ENCODE data around the gene MED13L.

The MED13L gene

DNA sequence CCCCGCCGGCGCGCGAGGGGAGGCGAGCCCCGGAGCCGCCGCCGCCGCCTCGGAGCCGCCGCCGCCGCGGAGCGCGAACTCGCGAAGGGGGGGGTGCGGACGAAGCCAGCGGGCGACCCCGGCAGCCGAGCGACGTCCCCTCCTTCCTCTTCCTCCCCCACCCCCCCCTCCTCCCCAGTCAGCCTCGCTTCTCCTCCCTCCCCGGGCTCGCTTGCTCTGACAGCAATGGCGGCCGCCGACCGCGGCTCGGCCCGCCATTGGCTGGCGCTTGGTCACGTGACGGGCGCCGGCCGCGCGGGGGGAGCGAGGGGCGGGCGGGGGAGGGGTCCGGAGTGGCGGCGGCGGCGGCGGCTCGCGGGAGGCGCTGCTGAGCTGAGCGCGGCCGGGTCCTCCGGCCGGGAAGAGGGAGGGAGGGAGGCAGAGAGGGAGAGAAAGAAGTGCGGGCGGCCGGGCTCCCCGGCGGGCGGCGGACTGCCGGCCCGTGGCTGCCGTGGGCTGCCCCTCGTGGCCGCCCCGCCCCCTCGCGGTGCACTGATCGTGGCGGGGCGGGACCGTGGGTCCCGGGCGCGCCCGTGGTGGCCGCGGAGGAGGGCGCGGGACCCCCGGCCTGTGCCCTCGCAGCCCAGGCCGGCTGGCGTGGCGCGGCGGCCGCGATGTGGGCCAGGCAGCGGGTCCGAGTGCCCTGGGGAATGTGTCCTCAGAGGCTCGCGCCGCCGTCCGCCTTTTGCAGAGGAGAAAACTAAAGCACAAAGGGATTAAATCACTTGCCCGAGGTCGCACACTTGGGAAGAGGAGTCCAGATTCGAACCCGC, at the start of gene MED13L:
TSS of gene MED13L (minus strand) at position 227 of the 812 bp plus-strand sequence. CDS start 562 bp downstream, outside the sequence.
- peak; percentile 91 for DNase-seq (ENCODE audit: low spot score)

DNA sequence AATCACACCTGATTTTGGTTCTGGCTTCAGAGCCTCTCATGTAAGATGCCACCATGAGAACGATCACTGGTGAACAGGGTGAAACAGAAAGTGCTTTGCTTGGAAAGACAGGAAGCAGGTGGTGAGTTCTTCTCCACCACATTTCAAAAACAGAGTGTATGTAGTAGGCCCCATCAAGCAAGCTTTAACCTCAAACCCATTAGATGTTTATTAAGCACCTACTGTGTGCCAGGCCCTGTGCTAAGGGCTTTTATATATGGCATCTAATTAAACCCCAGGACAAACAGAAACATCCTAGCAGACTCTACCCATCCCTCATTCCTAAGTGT, 47.8 kb upstream of the MED13L start:
- peak; percentile 45 for DNase-seq (ENCODE audit: low spot score)

DNA sequence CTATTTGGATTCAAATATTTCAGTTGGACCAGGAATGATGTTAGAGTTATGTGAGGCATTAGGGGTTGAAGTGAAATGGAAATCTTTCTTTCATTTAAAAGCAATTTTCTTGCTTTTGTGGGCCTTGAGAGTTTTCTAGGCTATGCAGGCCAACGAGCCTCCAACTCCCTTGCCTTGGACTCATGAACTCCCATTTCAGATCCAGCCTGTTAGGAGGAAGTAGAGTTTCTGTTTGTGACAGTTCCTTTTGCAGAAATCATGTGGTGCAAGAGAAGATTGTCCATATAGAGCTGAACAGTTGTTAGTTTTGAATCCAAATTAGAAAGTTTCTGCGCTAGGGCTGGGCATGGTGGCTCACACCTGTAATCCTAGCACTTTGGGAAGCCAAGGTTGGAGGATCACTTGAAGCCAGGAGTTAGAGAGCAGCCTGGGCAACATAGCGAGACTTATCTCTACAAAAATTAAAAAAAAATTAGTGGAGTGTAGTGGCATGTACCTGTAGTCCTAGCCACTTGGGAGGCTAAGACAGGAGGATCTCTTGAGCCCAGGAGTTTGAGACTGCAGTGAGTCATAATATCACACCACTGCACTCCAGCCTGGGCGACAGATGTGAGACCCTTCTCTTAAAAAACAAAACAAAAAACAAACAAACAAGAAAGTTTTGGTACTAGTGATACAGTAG, 47.3 kb upstream of the MED13L start:
- DNase-seq (ENCODE audit: low spot score): no peak

DNA sequence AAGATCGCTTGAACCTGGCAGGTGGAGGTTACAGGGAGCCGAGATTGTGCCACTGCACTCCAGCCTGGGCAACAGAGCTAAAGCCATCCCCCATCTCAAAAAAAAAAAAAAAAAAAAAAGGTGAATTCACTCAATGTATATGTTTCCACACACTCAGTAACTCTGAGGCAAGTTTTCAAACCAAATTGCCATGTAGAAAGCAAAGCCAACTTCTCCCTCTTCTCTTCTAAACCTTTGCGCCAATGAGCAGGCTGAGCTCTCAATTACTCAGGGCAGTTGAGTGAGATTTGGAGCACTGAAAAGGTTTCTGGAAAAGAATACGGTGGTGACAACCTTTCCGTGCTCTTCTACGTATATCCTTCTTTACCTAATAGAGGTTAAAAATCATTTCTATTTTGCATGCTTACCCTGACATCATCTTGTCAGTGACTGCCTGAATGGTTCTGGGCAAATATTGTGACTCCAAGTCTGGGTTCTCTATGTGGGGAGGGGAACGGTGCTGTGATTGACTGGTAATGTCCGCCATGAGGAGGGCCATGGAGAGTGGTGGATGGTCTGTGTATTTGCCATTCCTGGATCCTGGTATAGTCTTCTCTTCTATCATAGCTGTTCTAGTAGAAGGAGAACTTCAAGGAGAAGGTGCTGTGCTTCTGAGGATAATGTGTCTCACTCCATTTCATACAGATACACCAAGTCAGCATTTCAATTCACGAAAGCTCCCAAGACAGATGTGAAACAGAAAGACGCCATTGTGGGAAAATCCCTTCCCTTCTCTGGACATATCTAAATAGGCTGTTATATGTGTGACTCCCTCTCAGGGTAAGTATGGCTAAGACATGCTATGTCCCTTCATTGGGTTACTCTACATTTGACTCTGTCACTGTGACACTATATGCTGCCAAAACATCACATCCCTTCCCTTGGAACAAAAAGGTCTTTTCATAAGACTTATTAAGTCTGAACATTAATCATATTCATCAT, 46.2 kb upstream of the MED13L start:
- no peak for DNase-seq (ENCODE audit: low spot score)

DNA sequence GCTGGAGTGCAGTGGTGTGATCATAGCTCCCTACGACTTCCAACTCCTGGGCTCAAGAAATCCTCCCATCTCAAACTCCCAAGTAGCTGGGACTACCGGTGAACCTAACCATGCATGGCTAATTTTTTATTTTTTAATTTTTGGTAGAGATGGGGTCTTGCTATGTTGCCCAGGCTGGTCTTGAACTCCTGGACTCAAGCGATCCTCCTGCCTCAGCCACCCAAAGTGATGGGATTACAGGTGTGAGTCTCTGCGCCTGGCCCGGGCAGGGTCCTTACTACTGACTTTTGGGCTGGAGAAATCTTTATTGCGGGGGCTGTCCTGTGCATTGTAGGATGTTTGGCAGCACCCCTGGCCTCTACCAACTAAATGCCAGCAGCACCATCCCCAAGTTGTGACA, 44.4 kb upstream of the MED13L start:
- DNase-seq (ENCODE audit: low spot score): no peak

DNA sequence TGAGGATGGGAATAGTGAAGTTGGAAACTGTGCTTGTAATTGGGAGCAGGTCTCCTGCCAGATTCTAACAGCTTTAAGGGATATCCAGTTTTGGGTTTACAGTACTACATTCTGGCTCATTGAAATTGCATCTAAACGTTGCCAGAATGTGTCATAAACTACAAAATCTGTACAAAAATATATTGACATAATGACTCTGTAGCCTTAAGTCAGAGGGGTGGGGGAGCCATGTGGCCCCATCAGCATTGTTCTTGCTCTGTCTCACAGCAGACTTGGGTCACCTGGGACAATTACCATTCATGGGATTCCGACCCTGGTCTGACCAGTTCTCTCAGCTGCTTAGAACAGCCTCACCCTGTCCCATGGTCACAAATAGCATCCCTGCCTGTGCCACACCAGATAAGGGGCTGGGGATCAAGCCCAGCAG, 43.3 kb upstream of the MED13L start:
- DNase-seq (ENCODE audit: low spot score): no peak

DNA sequence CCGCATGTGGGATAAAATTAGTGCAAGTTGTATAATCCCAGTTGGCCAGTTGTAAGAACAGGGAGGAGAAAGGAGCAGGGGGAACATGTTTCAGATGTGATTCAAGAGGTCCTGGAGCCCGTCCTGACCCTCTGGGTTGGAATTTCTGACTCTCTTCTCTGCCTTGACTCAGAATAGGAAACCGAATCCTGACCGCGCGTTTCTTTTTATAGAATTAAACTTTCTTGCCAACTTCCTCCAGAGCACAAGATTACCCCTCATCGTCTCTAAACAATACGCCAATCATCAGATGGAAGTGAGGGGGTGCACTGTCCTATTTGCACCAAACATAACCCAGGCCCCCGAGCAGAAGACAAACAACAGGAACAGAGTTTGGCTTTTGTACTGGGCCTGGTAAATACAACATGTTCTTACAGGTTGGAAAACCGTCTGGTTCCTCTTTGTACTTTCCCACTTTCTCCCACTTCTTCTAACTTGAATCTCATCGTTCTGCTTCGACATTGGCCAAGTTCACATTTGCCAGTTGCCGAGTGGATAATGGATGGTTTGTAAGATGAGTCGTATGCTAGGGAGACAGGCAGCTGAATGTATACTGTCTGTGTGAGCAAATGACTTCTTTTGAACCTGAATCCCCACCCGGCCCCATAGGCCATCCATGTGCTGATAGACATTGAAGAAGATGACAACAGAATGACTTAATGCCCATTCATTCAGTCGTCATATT, 42.6 kb upstream of the MED13L start:
- peak; percentile 1 for DNase-seq (ENCODE audit: low spot score)

DNA sequence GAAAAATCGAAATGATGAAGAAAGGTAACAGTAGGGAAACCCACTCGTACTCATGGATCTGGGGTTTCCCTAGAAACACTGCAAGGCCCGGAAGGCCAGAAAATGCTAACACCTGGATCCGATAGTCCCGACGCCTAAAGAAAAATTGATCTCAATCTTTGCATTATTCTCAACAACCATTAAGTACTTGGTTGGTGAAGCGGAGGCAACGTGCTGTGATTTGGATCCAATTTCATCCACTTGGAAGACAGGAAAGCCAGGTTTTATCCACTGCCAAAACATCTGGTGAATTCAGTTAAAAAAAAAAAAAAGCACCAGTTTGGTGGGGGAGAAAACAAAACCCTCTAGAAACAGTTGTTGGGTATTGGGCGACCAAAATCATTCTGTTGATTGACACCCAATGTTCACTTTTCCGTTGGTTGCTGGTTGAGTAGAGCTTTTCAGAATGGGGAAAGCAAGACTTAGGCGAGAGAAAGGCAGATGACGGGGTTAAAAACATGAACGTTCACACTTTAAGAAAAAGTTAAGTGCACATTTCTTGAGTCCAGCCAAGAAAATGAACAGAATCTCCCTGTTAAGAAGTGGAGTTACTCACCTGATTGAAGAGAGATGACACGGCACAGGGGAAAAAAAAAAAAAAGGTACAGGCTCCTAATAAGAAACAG, 41.9 kb upstream of the MED13L start:
- DNase-seq (ENCODE audit: low spot score): no peak

DNA sequence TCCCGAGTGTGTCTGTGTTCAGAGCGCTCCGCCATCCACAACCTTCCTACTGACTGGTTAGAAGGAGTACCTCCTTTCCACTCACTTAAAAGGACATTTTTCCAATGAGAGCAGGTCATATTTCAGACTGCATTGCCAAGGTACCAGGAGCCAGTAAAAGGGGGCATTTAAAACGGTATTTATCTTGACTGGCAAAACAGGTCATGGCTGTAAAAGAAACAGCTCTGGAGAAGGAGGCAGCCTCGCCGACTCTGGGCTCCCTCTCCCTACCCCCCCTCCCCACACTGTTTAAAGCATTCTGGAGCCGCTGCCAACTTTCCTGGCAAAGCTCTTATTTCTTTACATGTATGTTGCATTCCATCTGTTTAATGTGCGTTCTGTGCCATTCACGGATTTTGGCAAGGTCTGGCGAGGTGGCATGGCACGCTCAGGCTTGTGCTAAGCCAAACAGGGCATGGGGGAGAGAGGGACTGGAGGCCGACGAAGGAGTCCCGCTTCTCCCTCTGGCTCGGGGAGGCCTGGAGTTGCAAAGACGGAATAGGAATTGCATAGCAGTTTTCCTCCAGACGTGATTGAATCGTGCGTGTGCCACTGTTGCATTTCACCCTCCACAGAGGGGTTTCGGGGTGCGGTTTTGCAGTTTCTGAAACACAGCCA, 41.2 kb upstream of the MED13L start:
- DNase-seq (ENCODE audit: low spot score): no peak

DNA sequence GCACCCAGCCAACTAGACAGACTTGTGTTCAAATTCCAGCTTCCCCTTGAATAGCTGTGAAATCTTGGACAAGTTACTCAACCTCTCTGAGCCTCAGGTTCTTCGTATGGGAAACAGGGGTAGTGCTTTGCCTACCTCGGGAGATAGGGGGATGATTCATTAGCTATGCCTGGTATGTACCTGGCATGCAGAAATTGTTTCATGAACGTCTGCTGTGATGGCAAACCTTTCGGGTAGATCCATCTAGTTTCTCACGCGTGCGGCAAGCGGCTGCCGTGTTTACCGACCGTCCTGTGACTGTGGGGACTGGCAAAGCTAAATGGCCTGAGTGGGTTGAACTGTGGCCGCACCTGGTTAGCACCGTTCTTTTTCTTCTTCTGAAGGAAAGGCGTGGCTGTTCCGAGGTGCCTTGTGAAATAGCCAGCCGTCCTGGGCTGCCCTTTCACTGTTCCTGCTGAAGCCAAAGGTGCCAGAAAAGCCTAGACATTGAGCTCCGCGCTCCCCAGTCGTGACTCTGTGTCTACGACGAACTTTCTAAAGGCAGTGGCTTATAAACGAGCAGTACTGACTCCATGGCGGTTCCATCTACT, 40.6 kb upstream of the MED13L start:
- no peak for DNase-seq (ENCODE audit: low spot score)

DNA sequence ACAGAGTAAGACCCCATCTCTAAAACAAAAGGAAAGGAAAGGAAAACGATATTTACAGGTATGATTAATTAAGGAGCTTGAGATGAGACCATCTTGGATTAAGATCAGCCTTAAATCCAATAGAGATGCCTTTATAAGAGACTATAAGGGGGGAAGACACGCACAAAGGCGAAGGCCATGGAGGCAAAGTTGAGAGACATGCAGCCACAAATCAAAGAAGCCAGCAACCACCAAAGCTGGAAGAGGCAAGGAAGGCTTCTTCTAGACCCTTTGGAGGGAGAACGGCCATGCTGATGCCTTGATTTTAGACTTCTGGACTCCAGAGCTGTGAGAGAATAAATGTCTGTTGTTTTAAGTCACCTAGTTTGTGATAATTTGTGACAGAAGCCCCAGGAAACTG, 39.6 kb upstream of the MED13L start:
- DNase-seq (ENCODE audit: low spot score): no peak

DNA sequence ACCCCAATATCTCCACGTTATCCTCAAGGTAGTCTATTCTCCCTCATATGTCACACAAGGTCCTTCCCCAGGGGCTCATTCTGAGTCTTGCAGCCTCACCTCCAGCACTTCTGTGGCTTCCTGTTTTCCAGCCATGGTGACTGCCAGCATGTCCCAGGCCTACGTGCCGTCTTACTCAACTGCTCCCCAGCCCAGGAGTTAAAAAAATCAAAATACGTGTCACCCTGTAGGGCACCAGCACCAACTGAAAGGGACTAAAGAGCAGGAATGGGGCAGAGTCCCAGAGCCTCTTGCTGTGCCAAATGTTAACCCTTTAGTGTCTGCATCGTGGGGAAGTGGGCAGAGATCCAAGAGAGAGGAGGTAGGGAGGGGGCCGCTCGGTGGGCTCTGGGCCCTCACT, 37.0 kb upstream of the MED13L start:
- no peak for DNase-seq (ENCODE audit: low spot score)

DNA sequence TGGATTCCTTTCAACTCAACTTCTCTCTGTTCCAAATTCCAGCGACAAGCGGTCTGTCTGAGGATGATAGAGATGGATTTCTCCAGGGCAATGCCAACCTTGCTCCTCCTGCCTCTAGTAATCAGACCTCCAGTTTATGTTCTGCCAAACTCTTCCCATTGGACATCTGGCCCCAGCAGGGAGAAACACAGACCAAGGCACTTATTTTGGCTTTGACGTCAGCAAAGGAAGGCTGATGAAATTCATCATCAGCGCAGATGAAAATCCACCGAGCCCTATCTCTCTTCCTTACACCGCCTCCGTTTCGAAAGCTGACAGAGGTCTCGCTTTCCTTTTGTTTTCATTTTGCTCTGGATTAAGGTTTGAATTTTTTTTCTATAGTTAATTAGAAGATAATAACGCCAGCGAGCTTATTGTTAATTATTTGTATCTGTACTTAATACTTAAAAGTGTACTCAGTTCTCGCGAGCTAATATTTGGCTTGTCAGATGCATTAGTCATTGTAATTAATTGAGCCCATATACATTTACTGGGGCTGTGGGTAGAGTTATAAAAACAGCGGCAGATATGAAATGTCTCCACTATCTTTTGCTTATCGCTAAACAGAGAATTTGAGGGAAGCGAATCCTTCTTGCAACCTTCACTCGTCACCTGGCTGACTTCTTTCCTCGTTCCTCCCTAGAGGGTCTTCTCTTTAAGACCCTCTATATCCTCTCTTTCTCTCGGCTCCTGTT, 35.9 kb upstream of the MED13L start:
- no peak for DNase-seq (ENCODE audit: low spot score)

DNA sequence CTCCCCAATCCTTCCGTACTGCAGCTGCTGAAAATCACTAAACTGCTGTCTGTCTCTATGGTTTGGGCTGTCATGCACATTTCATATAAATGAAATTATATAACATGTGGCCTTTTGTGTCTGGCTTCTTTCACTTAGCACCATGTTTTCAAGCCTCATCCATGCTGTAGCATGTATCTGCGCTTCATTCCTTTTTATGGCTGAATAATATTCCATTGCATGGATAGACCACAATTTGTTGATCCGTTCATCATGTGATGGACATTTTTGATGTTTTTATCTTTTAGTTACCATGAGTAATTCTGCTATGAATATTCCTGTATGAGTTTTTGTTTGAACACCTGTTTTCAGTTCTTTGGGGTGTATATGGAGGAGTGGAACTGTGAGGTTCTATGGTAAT, 32.6 kb upstream of the MED13L start:
- DNase-seq (ENCODE audit: low spot score): no peak

DNA sequence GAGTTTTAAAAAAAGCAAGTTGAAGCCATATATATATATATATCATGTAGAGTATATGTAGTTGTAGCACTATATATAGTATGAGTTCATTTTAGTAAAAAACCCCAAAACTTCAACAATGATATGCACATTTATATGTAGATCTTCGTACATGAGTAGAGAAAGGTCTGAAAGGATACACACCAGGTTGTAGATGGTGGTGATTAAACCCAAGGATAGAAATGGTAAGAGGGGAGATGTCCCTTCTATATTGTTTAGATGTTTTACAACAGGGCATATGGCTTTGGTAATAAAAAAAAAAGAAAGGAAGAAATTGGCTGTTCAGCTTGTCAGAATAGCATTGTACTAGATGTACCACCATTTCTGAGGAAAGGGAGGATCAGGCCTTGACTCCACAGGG, 31.9 kb upstream of the MED13L start:
- no peak for DNase-seq (ENCODE audit: low spot score)

DNA sequence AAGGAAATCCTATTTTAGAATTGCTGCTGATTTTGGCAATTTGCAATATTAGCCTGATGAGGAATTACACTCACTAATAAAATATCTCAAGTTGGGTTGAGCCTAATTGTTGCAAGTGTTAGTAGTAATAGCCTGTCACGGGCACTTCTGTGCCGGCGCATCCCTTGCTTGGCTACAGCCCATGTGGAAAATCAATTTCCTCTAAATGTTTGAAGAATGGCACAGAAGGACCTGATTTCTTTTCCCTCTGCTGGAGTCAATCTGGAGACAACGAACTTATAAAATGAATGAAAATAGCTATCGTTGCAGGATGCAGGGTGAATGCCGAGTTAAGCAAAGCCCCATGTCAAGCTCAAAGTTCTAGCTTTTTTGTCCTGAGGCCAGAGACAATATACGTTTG, 31.2 kb upstream of the MED13L start:
- DNase-seq (ENCODE audit: low spot score): no peak

DNA sequence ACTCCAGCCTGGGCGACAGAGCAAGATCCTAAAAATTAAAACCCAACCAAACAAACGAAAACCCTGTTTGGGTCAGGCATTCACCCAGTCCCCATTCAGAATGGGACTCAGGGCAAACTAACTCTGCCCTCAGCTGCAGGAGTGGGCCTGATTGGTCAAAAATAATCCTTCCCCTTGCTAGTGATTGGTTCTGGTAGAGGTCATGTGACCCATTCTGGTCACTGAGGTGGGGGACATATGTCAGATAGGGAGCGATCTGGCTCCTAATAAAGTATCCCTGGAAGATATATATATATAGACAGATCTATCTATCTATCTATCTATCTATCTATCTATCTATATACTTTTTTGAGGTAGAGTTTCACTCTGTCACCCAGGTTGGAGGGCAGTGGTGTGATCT, 29.5 kb upstream of the MED13L start:
- DNase-seq (ENCODE audit: low spot score): no peak

DNA sequence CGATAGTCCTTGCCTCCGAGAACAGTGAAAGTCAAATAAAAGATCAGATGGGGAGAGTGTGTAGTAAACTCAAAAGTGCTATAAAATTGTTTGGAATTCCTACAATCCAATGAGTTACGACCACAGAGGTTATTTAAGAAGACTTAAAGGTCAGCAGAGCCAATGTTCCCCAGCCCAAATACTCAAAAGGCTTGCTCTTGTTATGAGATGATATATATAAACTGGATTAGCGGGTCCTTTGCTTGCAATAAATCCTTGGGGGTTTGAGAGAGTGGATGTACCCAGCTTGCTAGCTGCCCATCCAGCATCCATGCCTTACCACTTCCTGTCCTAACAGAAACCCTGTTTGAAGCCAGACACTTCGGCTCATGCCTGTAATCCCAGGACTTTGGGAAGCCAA, 29.0 kb upstream of the MED13L start:
- DNase-seq (ENCODE audit: low spot score): no peak

DNA sequence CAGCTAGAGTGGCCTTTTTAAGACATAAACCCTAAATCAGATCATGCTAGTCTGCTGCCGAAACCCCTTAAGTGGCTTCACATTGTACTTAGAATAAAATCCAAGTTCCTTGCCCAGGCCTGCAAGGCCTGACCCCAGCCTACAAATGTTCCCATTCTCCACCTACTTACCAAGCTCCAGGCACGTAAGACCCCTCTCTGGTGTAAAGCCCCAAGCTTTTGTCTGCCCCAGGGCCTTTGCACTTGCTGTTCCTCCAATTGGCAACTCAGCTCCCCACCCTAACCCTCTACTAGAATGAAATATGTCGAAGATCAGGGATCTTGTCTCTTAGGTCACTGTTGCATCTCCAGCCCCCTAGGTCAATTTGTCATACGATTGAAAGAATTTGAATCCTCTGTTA, 27.1 kb upstream of the MED13L start:
- DNase-seq (ENCODE audit: low spot score): no peak

DNA sequence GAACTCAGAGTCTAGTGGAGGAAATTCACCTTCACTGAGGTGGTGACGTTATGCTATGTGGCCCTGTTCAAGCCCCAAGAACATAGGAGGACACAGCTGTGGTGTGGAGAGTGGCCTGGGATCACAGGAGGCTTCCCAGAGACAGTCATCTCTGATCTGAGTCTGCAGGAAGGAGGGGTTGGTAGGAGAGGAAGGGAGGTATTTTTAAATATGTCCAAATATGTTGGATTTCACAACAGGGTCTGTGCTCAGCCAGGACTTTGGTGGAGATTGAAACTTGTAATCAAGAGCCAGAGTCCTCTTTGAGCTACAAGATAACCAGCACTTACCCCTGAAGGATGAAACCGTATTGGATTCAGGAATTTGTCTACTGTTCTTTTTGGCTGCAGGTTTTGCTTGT, 26.4 kb upstream of the MED13L start:
- no peak for DNase-seq (ENCODE audit: low spot score)
